Fibroblast of pulmonary artery (primary cell): ENCODE data around the gene FTSJ3.

ENCODE experiments used
- DNase-seq: peaks from one replicate; pipeline ENCODE4 v3.0.0-alpha.2; 2010; ENCODE audit warnings: low read depth
- H3K4me3 ChIP-seq: replicated peaks from 2 replicates; pipeline ENCODE4 v1.5.1; 2011; ENCODE audit warnings: low read depth, mild to moderate bottlenecking, control low read depth, low read length, moderate library complexity
- CTCF ChIP-seq: IDR thresholded peaks from 2 replicates; pipeline ENCODE4 v1.5.1; 2011; ENCODE audit warnings: mild to moderate bottlenecking, control low read depth, low read length, inconsistent platforms; ENCODE audit errors: missing control alignments

FTSJ3 gene

GRCh38 chr17:63817736-63818385 is 9.6 kb downstream of the FTSJ3 start:
- no peak for DNase-seq
- no peak for TF ChIP-seq CTCF

GRCh38 chr17:63816669-63817068 is 10.8 kb downstream of the FTSJ3 start:
- no peak for DNase-seq
- TF ChIP-seq CTCF = no peak
- no peak overlapping the region for H3K4me3 ChIP-seq

More at GRCh38 chr17:63817736-63818385, 9.6 kb downstream of the FTSJ3 start:
- no peak overlapping the region for H3K4me3 ChIP-seq

- DNase-seq = no peak
- TF ChIP-seq CTCF = no peak
- H3K4me3 ChIP-seq = no peak overlapping the region
These were observed 11.3 kb downstream of the FTSJ3 start for GRCh38 chr17:63816123-63816522.

GRCh38 chr17:63809970-63810369 is 17.5 kb downstream of the FTSJ3 start:
- no peak for DNase-seq
- no peak for TF ChIP-seq CTCF
- no peak overlapping the region for H3K4me3 ChIP-seq

- no peak overlapping the region for H3K4me3 ChIP-seq
- DNase-seq = no peak
- no peak for TF ChIP-seq CTCF
These were observed 21.9 kb downstream of the FTSJ3 start for GRCh38 chr17:63805591-63805990.

- H3K4me3 ChIP-seq = no peak overlapping the region
- no peak for DNase-seq
- no peak for TF ChIP-seq CTCF
These were observed 23.1 kb downstream of the FTSJ3 start for GRCh38 chr17:63804328-63804727.

GRCh38 chr17:63800783-63801182 is 26.7 kb downstream of the FTSJ3 start:
- no peak for TF ChIP-seq CTCF
- no peak for DNase-seq
- no peak overlapping the region for H3K4me3 ChIP-seq
